Mesendoderm (in vitro differentiated cells): ENCODE data around the gene ANKRD66.
A peak's percentile ranks its signal among the peaks of the same experiment; 100 is the strongest.

ENCODE experiments used
- DNase-seq: peaks from one replicate; pipeline ENCODE4 v3.0.0; 2013
- H2AK5ac ChIP-seq: 2 replicates; pipeline ENCODE4 v1.6.1; 2013; ENCODE audit warnings: low read length, inconsistent platforms
- H2BK120ac ChIP-seq: 2 replicates; pipeline ENCODE4 v1.6.1; 2013; ENCODE audit warnings: low read depth, mild to moderate bottlenecking, low read length, moderate library complexity, mixed read lengths
- H2BK15ac ChIP-seq: replicated peaks from 2 replicates; pipeline ENCODE4 v1.6.1; 2013; ENCODE audit warnings: low read depth, mild to moderate bottlenecking, moderate library complexity
- H2BK5ac ChIP-seq: 2 replicates; pipeline ENCODE4 v1.6.1; 2013; ENCODE audit warnings: low read length, inconsistent platforms
- H3K18ac ChIP-seq: 2 replicates; pipeline ENCODE4 v1.6.1; 2013; ENCODE audit warnings: mild to moderate bottlenecking, low read length, mixed read lengths
- H3K23ac ChIP-seq: one replicate; pipeline ENCODE4 v1.6.1; 2013; ENCODE audit warnings: low read length
- H3K27ac ChIP-seq: 2 replicates; pipeline ENCODE4 v1.5.1; 2013; ENCODE audit warnings: low read depth, mild to moderate bottlenecking, inconsistent platforms, low read length, moderate library complexity
- H3K27me3 ChIP-seq: 2 replicates; pipeline ENCODE4 v1.6.1; 2013; ENCODE audit warnings: low read length, control low read depth, mild to moderate bottlenecking, inconsistent platforms; ENCODE audit not compliant: insufficient read depth, poor library complexity
- H3K36me3 ChIP-seq: 2 replicates; pipeline ENCODE4 v1.6.1; 2013; ENCODE audit warnings: low read length, inconsistent platforms; ENCODE audit not compliant: control insufficient read depth, insufficient read depth
- H3K4ac ChIP-seq: one replicate; pipeline ENCODE4 v1.6.1; 2013; ENCODE audit warnings: low read depth, mild to moderate bottlenecking, low read length, moderate library complexity
- H3K4me1 ChIP-seq: 2 replicates; pipeline ENCODE4 v1.6.1; 2013; ENCODE audit warnings: low read depth, low read length, inconsistent platforms; ENCODE audit not compliant: control insufficient read depth
- H3K4me2 ChIP-seq: 2 replicates; pipeline ENCODE4 v1.6.1; 2013; ENCODE audit warnings: low read length
- H3K4me3 ChIP-seq: 2 replicates; pipeline ENCODE4 v1.5.1; 2013; ENCODE audit warnings: mild to moderate bottlenecking, low read length
- H3K56ac ChIP-seq: one replicate; pipeline ENCODE4 v1.6.1; 2013; ENCODE audit warnings: low read length
- H3K79me1 ChIP-seq: 2 replicates; pipeline ENCODE4 v1.6.1; 2013; ENCODE audit warnings: low read length, inconsistent platforms
- H3K79me2 ChIP-seq: 2 replicates; pipeline ENCODE4 v1.6.1; 2013; ENCODE audit warnings: mild to moderate bottlenecking, low read length; ENCODE audit not compliant: control insufficient read depth, insufficient read depth
- H3K9ac ChIP-seq: 2 replicates; pipeline ENCODE4 v1.6.1; 2013; ENCODE audit warnings: low read length, inconsistent platforms
- H4K5ac ChIP-seq: one replicate; pipeline ENCODE4 v1.6.1; 2013; ENCODE audit warnings: low read length
- H4K8ac ChIP-seq: one replicate; pipeline ENCODE4 v1.6.1; 2013; ENCODE audit warnings: low read depth, mild to moderate bottlenecking, control low read depth, low read length, moderate library complexity
- WGBS: extraction: QIAGEN DNeasy Blood & Tissue Kit; methylation state at CpG from one replicate; pipeline ENCODE4 v1.1.7; 2013; ENCODE audit warnings: low lambda C conversion rate, missing lambda C conversion rate; ENCODE audit not compliant: insufficient coverage; ENCODE audit errors: extremely low coverage; 5-methylcytosine and 5-hydroxymethylcytosine counted together

The ANKRD66 gene

DNA sequence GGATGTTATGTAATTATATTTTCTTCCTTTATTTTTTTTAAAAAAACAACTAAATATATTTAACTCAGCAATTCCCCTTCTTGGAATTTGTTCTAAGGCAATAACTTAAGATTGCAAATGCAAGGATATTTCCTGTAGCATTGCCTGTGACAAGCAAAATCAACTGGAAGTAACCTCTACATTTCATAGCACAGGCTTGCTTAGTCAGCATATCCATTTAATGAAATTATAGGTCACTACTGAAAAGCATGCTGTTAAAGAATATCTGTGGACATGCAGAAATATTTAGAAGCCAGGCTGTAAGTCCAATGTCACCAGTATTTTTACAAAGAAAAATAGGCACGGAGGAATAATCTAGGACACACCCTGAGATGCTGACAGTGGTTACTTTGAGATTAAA lies 37.8 kb downstream of the ANKRD66 start:
- no peak overlapping the region for H4K8ac ChIP-seq
- H2AK5ac ChIP-seq, result no peak overlapping the region
- no peaks in the 10 kb centered on the region for H3K4me1 ChIP-seq
- no peak overlapping the region for H2BK120ac ChIP-seq
- no peak overlapping the region for H2BK5ac ChIP-seq
- H3K27ac ChIP-seq, result no peak overlapping the region
- H3K9ac ChIP-seq, result no peak overlapping the region
- no CpG with 5 or more reads among the region's 1 CpG for WGBS
- H3K23ac ChIP-seq, result no peak overlapping the region
- H3K56ac ChIP-seq, result no peak overlapping the region
- no peak overlapping the region for H3K4me3 ChIP-seq
- H3K27me3 ChIP-seq, result no peaks in the 10 kb centered on the region
- no peak overlapping the region for H2BK15ac ChIP-seq
- no peaks in the 10 kb centered on the region for H3K79me1 ChIP-seq
- H3K4ac ChIP-seq, result no peak overlapping the region
- no peak for DNase-seq
- H3K79me2 ChIP-seq, result no peaks in the 10 kb centered on the region
- H3K4me2 ChIP-seq, result no peak overlapping the region
- H3K18ac ChIP-seq, result no peak overlapping the region
- H4K5ac ChIP-seq, result no peak overlapping the region
- no peaks in the 10 kb centered on the region for H3K36me3 ChIP-seq

DNA sequence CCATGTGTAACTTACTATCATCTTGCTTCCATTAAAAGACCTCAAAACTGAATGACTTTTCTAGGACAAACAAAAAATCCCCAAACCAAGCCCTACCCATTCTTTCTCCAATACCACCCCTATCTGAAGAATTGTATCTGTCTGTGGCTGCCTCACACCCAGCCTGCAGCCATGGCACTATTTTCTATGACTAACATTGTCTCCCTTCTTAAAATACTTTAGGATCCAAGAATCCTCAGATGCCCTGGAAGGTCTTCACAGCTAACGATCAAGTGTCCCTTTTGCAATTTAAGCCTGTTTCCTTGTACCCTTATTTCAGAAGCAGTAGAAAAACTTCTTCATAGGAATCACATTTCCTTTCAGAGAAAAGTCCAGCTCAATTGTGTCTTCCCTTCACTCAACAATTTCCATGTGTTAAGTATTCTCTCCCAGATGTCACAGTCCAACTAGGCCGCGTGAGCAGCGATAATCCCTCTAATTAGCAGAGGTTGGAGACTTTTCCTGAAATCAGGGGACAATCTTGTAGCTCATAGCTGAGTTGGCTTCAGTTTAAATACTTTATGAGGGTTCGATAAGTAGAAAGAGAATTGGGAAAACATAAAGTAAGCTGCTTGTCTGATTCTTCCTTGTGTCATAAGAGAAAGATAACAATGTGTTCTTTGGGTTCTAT lies 41.3 kb downstream of the ANKRD66 start:
- Histone ChIP-seq H3K4me2 (no peak overlapping the region), H3K9ac (no peak overlapping the region), H2AK5ac (no peak overlapping the region), H3K36me3 (no peaks in the 10 kb centered on the region), H3K23ac (no peak overlapping the region), H3K4me3 (no peak overlapping the region), H3K4ac (no peak overlapping the region), H3K18ac (no peak overlapping the region), H3K56ac (no peak overlapping the region), H4K8ac (no peak overlapping the region), H4K5ac (no peak overlapping the region), H2BK5ac (no peak overlapping the region), H3K79me1 (no peaks in the 10 kb centered on the region), H3K79me2 (no peaks in the 10 kb centered on the region), H2BK15ac (no peak overlapping the region), H3K4me1 (no peaks in the 10 kb centered on the region), H3K27me3 (no peaks in the 10 kb centered on the region), H2BK120ac (no peak overlapping the region), H3K27ac (no peak overlapping the region)
- WGBS, result no CpG with 5 or more reads among the region's 5 CpGs
- DNase-seq, result no peak

DNA sequence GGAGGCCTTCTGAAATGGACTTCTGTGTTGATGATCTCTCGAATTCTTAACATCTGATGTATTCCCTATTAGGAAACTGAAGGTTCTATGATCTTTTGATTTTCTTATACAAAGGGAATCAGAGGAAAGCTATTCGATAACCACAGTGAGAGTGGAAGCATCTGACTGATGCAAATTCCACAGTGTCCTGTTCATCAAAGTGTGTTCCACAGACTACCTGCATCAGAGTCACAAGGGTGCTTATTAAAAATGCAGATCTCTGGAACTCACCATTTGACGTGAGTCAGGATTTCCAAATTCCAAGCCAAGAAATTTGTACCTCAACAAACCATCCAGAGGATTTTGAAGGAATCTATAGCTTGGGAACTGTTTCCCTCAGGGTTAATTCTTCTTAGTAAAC lies 42.1 kb downstream of the ANKRD66 start:
- H3K4ac ChIP-seq, result no peak overlapping the region
- WGBS, result no CpG with 5 or more reads among the region's 3 CpGs
- H3K56ac ChIP-seq, result no peak overlapping the region

DNA sequence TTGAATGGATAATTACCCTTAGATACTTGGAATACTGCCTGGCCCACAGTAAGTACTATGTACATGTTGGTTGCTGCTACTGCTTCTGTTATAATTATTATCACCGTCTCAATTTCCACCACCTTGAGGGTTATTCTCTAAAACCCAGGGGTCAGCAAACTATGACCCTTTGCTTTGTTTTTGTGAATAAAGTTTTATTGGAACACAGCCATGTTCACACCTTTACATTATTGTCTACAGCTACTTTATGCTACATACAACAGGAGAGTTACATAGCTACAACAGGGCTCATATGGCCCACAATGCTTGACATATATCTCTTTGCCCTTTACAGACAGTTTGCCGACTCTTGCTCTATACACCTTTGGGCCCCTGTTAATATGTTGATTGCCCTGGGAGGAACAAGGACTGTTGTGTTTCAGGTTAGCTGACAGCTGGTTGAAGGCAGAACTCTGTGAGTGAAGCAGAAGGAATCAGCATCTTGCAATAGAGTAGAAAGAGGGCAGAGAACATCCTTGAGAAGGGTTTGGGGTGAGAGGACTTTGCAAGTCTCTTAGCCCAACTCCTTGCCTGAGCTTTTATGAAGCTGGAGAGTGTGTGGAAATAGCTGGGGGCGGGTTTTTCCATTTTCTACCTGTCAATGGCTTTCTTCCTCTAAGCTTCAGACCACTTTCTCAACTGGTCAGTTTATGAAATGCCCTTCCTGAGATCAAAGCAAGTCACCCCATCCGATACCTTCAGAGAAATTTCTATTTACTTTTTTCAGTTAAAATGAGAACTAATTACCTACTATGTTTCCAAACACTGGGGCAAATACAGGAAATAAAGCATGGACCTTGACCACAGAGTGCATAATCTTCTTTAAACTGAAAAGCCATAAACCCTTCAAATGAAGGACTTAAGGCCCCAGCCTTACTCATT lies 43.0 kb downstream of the ANKRD66 start:
- no peak for DNase-seq
- Histone ChIP-seq H4K5ac (no peak overlapping the region), H3K4ac (no peak overlapping the region), H4K8ac (no peak overlapping the region), H3K79me1 (no peaks in the 10 kb centered on the region), H3K4me3 (no peak overlapping the region), H2BK5ac (no peak overlapping the region), H2BK15ac (no peak overlapping the region), H3K36me3 (no peaks in the 10 kb centered on the region), H3K18ac (no peak overlapping the region), H2BK120ac (no peak overlapping the region), H3K4me1 (no peaks in the 10 kb centered on the region), H3K56ac (no peak overlapping the region), H3K27ac (no peak overlapping the region), H3K79me2 (no peaks in the 10 kb centered on the region), H3K27me3 (no peaks in the 10 kb centered on the region), H3K4me2 (no peak overlapping the region), H3K9ac (no peak overlapping the region), H2AK5ac (no peak overlapping the region), H3K23ac (no peak overlapping the region)
- no CpG with 5 or more reads among the region's 4 CpGs for WGBS

More for the DNA sequence above, 42.1 kb downstream of the ANKRD66 start:
- no peak overlapping the region for H2BK15ac ChIP-seq
- H3K18ac ChIP-seq, result no peak overlapping the region
- no peak overlapping the region for H3K9ac ChIP-seq
- no peaks in the 10 kb centered on the region for H3K79me2 ChIP-seq
- DNase-seq, result no peak
- H3K27me3 ChIP-seq, result no peaks in the 10 kb centered on the region
- H2BK5ac ChIP-seq, result no peak overlapping the region
- no peaks in the 10 kb centered on the region for H3K36me3 ChIP-seq
- H4K5ac ChIP-seq, result no peak overlapping the region
- H4K8ac ChIP-seq, result no peak overlapping the region
- no peak overlapping the region for H2BK120ac ChIP-seq
- no peak overlapping the region for H3K4me3 ChIP-seq
- no peaks in the 10 kb centered on the region for H3K79me1 ChIP-seq
- no peak overlapping the region for H3K23ac ChIP-seq
- H3K27ac ChIP-seq, result no peak overlapping the region
- no peak overlapping the region for H3K4me2 ChIP-seq
- no peaks in the 10 kb centered on the region for H3K4me1 ChIP-seq
- H2AK5ac ChIP-seq, result no peak overlapping the region

DNA sequence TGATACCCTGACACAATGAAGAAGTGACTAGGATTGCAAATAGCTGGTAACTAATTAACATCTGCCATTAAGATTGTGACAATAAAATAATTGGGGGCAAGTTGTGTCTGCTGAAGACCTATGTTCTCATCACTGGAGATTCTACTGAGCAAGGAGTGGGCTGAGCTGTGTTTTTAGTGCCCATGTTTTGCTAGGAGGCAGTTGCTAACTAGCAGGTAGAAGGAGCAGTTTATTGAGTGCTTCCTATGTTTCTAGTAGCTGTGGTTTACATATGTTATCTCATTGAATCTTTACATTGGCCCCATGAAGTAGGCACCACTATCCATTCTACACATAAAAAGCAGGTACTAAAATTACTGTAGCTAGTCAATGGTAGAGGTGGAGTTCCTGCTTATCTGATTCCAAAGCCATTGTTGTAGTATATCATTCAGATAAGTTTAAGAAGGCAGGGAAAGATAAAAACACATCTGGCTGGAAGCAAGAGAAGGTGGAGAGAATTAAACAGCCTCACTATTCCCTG lies 43.7 kb downstream of the ANKRD66 start:
- Histone ChIP-seq H3K9ac (no peak overlapping the region), H2BK5ac (no peak overlapping the region), H3K36me3 (no peaks in the 10 kb centered on the region), H3K4me3 (no peak overlapping the region), H3K56ac (no peak overlapping the region), H2BK120ac (no peak overlapping the region), H3K79me2 (no peaks in the 10 kb centered on the region), H3K4ac (no peak overlapping the region), H4K8ac (no peak overlapping the region), H3K4me2 (no peak overlapping the region), H2BK15ac (no peak overlapping the region), H3K27ac (no peak overlapping the region), H3K27me3 (no peaks in the 10 kb centered on the region), H4K5ac (no peak overlapping the region), H2AK5ac (no peak overlapping the region), H3K4me1 (no peaks in the 10 kb centered on the region), H3K79me1 (no peaks in the 10 kb centered on the region), H3K18ac (no peak overlapping the region), H3K23ac (no peak overlapping the region)
- peak; percentile 44 for DNase-seq
